Keratinocyte (primary cell): ENCODE results near the gene MBD1. TPM values are rescaled to one million over a fixed set of nuclear protein-coding genes. Genes with fewer than 3 reads are reported as not detected.
A peak's percentile ranks its signal among the peaks of the same experiment; 100 is the strongest.

ENCODE experiments used
- DNase-seq: peaks from one replicate; pipeline ENCODE4 v3.0.0-alpha.2; 2011; ENCODE audit warnings: low read depth, missing footprints, low spot score
- FAIRE-seq: peaks from 2 replicates; lab custom pipeline; 2011; peaks lifted over from hg19 to GRCh38; lab: Jason Lieb, UNC
- H2AFZ ChIP-seq: 2 replicates; pipeline ENCODE4 v1.6.0; 2012; ENCODE audit warnings: low read length, control low read depth, inconsistent platforms; ENCODE audit not compliant: control insufficient read depth
- H3K27ac ChIP-seq: 2 replicates; pipeline ENCODE4 v1.5.1; 2011; ENCODE audit warnings: low read length; ENCODE audit not compliant: control insufficient read depth, insufficient read depth
- H3K27me3 ChIP-seq: 3 replicates; pipeline ENCODE4 v1.6.0; 2011; ENCODE audit warnings: low read length; ENCODE audit not compliant: control insufficient read depth, insufficient read depth; ENCODE audit errors: extremely low read depth
- H3K36me3 ChIP-seq, 2 experiments: 2 replicates in 1 of 2; 3 replicates in 1 of 2; pipeline ENCODE4 v1.5.1; 2011; ENCODE audit warnings: low read length in 2 of 2, mild to moderate bottlenecking in 1 of 2; ENCODE audit not compliant: control insufficient read depth in 2 of 2, insufficient read depth in 2 of 2; ENCODE audit errors: extremely low read depth in 1 of 2
- H3K4me1 ChIP-seq: 3 replicates; pipeline ENCODE4 v1.5.1; 2011; ENCODE audit warnings: low read length; ENCODE audit not compliant: control insufficient read depth, insufficient read depth; ENCODE audit errors: extremely low read depth
- H3K4me2 ChIP-seq: 3 replicates; pipeline ENCODE4 v1.6.0; 2011; ENCODE audit warnings: low read depth, low read length; ENCODE audit not compliant: control insufficient read depth, insufficient read depth; ENCODE audit errors: extremely low read depth
- H3K4me3 ChIP-seq, 3 experiments: fragments of 200-600 bp in 1 of 3; sonication (generic) in 1 of 3; 2 replicates in 2 of 3; 3 replicates in 1 of 3; pipeline ENCODE4 v1.5.1; 2011 to 2016; ENCODE audit warnings: low read length in 3 of 3, mild to moderate bottlenecking in 3 of 3, control low read depth in 2 of 3, inconsistent platforms in 1 of 3, low read depth in 1 of 3, mixed read lengths in 1 of 3, mixed run types in 1 of 3, moderate library complexity in 1 of 3; ENCODE audit not compliant: control insufficient read depth in 2 of 3, insufficient read depth in 2 of 3; ENCODE audit errors: extremely low read depth in 1 of 3
- H3K79me2 ChIP-seq: 2 replicates; pipeline ENCODE4 v1.6.0; 2012; ENCODE audit warnings: low read length; ENCODE audit not compliant: control insufficient read depth, insufficient read depth
- H3K9ac ChIP-seq: 3 replicates; pipeline ENCODE4 v1.6.0; 2011; ENCODE audit warnings: low read length; ENCODE audit not compliant: control insufficient read depth, insufficient read depth; ENCODE audit errors: extremely low read depth
- H3K9me1 ChIP-seq: 3 replicates; pipeline ENCODE4 v1.6.0; 2011; ENCODE audit warnings: low read length; ENCODE audit not compliant: control insufficient read depth, insufficient read depth; ENCODE audit errors: extremely low read depth
- H3K9me3 ChIP-seq: 2 replicates; pipeline ENCODE4 v1.5.1; 2012; ENCODE audit warnings: low read depth, low read length; ENCODE audit not compliant: control insufficient read depth
- H4K20me1 ChIP-seq: 3 replicates; pipeline ENCODE4 v1.6.0; 2011; ENCODE audit warnings: low read length; ENCODE audit not compliant: control insufficient read depth, insufficient read depth; ENCODE audit errors: extremely low read depth
- CTCF ChIP-seq, 3 experiments: IDR thresholded peaks in 1 of 3; conservative IDR thresholded peaks in 1 of 3; optimal IDR thresholded peaks in 1 of 3; 2 replicates in 2 of 3; 3 replicates in 1 of 3; pipeline versions ENCODE3 to v1.5.1; 2011; ENCODE audit warnings: low read length in 3 of 3, mild to moderate bottlenecking in 3 of 3, moderate library complexity in 2 of 3, control low read depth in 1 of 3, inconsistent platforms in 1 of 3; ENCODE audit not compliant: insufficient read depth in 2 of 3; ENCODE audit errors: extremely low read depth in 1 of 3
- EZH2 ChIP-seq: IDR thresholded peaks from one replicate; pipeline ENCODE4 v1.6.1; 2012; ENCODE audit warnings: inconsistent platforms, mild to moderate bottlenecking, low read length, moderate library complexity
- dilution Hi-C: fragments of 300-500 bp; cut with MboI; formaldehyde crosslinking; loops from one replicate; pipeline ENCODE4 v1.7.0; 2020; ENCODE audit warnings: low sequenced_read_pairs; ENCODE audit not compliant: extremely low pct_ligation_motif_present
- polyA plus RNA-seq, 5 experiments: library from polyadenylated mRNA; depleted of rRNA in 3 of 5; stranded (reverse) in 3 of 5; stranded (forward) in 1 of 5; unstranded in 1 of 5; fragments of >200 nt; gene quantifications; 1 replicate in 1 of 5; 2 replicates in 3 of 5; 3 replicates in 1 of 5; pipeline versions ENCODE4 v1.2.1 to v1.2.3, GENCODE V29; 2011 to 2012; ENCODE audit warnings: missing spikeins in 2 of 5, low read depth in 1 of 5, low replicate concordance in 1 of 5

MBD1 gene
- polyA plus RNA-seq, 1 donor (not counting 4 experiments of a cell fraction or from before 2014, with no cell fraction given), result 64.2 TPM

GRCh38 chr18:50276452-50276851 lies 4.9 kb downstream of the MBD1 start:
- H4K20me1 ChIP-seq, result no peaks in the 10 kb centered on the region
- peak overlapping the region; percentile 30 for H3K27ac ChIP-seq
- H3K9ac ChIP-seq, result no peak overlapping the region
- no peak overlapping the region for H3K4me3 ChIP-seq
- DNase-seq (no peak), FAIRE-seq (no peak)
- dilution Hi-C loops, result no loop called here
- H3K79me2 ChIP-seq, result peaks cover 52% of the 10 kb centered on the region
- peaks cover 3% of the 10 kb centered on the region for H3K9me1 ChIP-seq
- peaks cover 47 to 68% of the 10 kb centered on the region in 2 experiments for H3K36me3 ChIP-seq
- H3K4me1 ChIP-seq, result peaks cover 28% of the 10 kb centered on the region
- no peak overlapping the region for H2AFZ ChIP-seq
- H3K4me2 ChIP-seq, result no peak overlapping the region
- no peaks in the 10 kb centered on the region for H3K27me3 ChIP-seq
- no peak for TF ChIP-seq EZH2
- no peak for TF ChIP-seq CTCF (optimal IDR thresholded peaks at IDR 0.05 in 1 of 3, IDR thresholded peaks at IDR 0.05 in 1 of 3, conservative IDR thresholded peaks at IDR 0.05 in 1 of 3; ENCODE audit: extremely low read depth in 1 of 3, insufficient read depth in 2 of 3, low read length in 3 of 3)
- no peaks in the 10 kb centered on the region for H3K9me3 ChIP-seq

GRCh38 chr18:50275503-50276036 lies 5.8 kb downstream of the MBD1 start:
- Histone ChIP-seq H3K4me3 (no peak overlapping the region), H3K79me2 (peaks cover 44% of the 10 kb centered on the region), H3K27me3 (no peaks in the 10 kb centered on the region), H3K27ac (no peak overlapping the region), H3K4me2 (no peak overlapping the region), H4K20me1 (no peaks in the 10 kb centered on the region), H3K9me3 (no peaks in the 10 kb centered on the region), H3K4me1 (peaks cover 28% of the 10 kb centered on the region), H2AFZ (no peak overlapping the region), H3K36me3 (peaks cover 52 to 70% of the 10 kb centered on the region in 2 experiments), H3K9me1 (peaks cover 3% of the 10 kb centered on the region), H3K9ac (no peak overlapping the region)
- TF ChIP-seq EZH2 (no peak), CTCF (optimal IDR thresholded peaks at IDR 0.05 in 1 of 3, IDR thresholded peaks at IDR 0.05 in 1 of 3, conservative IDR thresholded peaks at IDR 0.05 in 1 of 3; ENCODE audit: extremely low read depth in 1 of 3, insufficient read depth in 2 of 3, low read length in 3 of 3) (no peak)
- DNase-seq (no peak), FAIRE-seq (no peak)
- dilution Hi-C loops, result no loop called here
